HEK293 (cell line): ENCODE results near the gene RXRG.

Source experiments
- INSM2 ChIP-seq: fragments of 450-650 bp; formaldehyde crosslinking; IDR thresholded peaks from 2 replicates; pipeline ENCODE4 v1.5.1; 2016; ENCODE audit warnings: missing biosample characterization, missing genetic modification characterization
- PATZ1 ChIP-seq: fragments of 450-650 bp; formaldehyde crosslinking; IDR thresholded peaks from 2 replicates; pipeline ENCODE4 v1.5.1; 2016; ENCODE audit warnings: missing biosample characterization, missing genetic modification characterization
- PRDM4 ChIP-seq: fragments of 450-650 bp; formaldehyde crosslinking; IDR thresholded peaks from 2 replicates; pipeline ENCODE4 v1.5.1; 2017; ENCODE audit warnings: missing biosample characterization, missing genetic modification characterization
- REPIN1 ChIP-seq: fragments of 450-650 bp; formaldehyde crosslinking; IDR thresholded peaks from 2 replicates; pipeline ENCODE4 v1.5.1; 2017; ENCODE audit warnings: missing biosample characterization, missing genetic modification characterization, low read depth
- SALL2 ChIP-seq: fragments of 450-650 bp; formaldehyde crosslinking; IDR thresholded peaks from 2 replicates; pipeline ENCODE4 v1.5.0; 2017; ENCODE audit warnings: missing biosample characterization, mild to moderate bottlenecking, missing genetic modification characterization, borderline replicate concordance
- SCRT1 ChIP-seq: fragments of 450-650 bp; formaldehyde crosslinking; IDR thresholded peaks from 2 replicates; pipeline ENCODE4 v1.5.1; 2016; ENCODE audit warnings: missing biosample characterization, missing genetic modification characterization, borderline replicate concordance
- SCRT2 ChIP-seq: fragments of 450-650 bp; formaldehyde crosslinking; IDR thresholded peaks from 2 replicates; pipeline ENCODE4 v1.5.1; 2016; ENCODE audit warnings: missing biosample characterization, missing genetic modification characterization
- ZBTB11 ChIP-seq: fragments of 450-650 bp; formaldehyde crosslinking; conservative IDR thresholded peaks from 2 replicates; pipeline ENCODE4 v1.5.1; 2016; ENCODE audit warnings: low read depth, missing biosample characterization, missing genetic modification characterization
- ZFP3 ChIP-seq: fragments of 450-650 bp; formaldehyde crosslinking; IDR thresholded peaks from 2 replicates; pipeline ENCODE4 v1.5.1; 2016; ENCODE audit warnings: low read depth, missing biosample characterization, missing genetic modification characterization
- ZFP41 ChIP-seq: fragments of 450-650 bp; formaldehyde crosslinking; IDR thresholded peaks from 2 replicates; pipeline ENCODE4 v1.5.1; 2016; ENCODE audit warnings: missing biosample characterization, missing genetic modification characterization, borderline replicate concordance
- ZNF10 ChIP-seq: fragments of 450-650 bp; formaldehyde crosslinking; IDR thresholded peaks from 2 replicates; pipeline ENCODE4 v1.5.1; 2017; ENCODE audit warnings: missing biosample characterization, missing genetic modification characterization
- ZNF121 ChIP-seq: fragments of 450-650 bp; formaldehyde crosslinking; IDR thresholded peaks from 2 replicates; pipeline ENCODE4 v1.5.1; 2016; ENCODE audit warnings: missing biosample characterization, missing genetic modification characterization
- ZNF140 ChIP-seq: fragments of 450-650 bp; formaldehyde crosslinking; IDR thresholded peaks from 2 replicates; pipeline ENCODE4 v1.5.1; 2016; ENCODE audit warnings: missing biosample characterization, missing genetic modification characterization
- ZNF157 ChIP-seq: fragments of 450-650 bp; formaldehyde crosslinking; IDR thresholded peaks from 2 replicates; pipeline ENCODE4 v1.5.1; 2016; ENCODE audit warnings: missing biosample characterization, missing genetic modification characterization
- ZNF175 ChIP-seq: fragments of 450-650 bp; formaldehyde crosslinking; IDR thresholded peaks from 2 replicates; pipeline ENCODE4 v1.5.1; 2016; ENCODE audit warnings: missing biosample characterization, missing genetic modification characterization
- ZNF335 ChIP-seq: fragments of 450-650 bp; formaldehyde crosslinking; conservative IDR thresholded peaks from 2 replicates; pipeline ENCODE4 v1.5.1; 2016; ENCODE audit warnings: missing biosample characterization, missing genetic modification characterization
- ZNF394 ChIP-seq: fragments of 450-650 bp; formaldehyde crosslinking; IDR thresholded peaks from 2 replicates; pipeline ENCODE4 v1.5.1; 2016; ENCODE audit warnings: missing biosample characterization, missing genetic modification characterization, mild to moderate bottlenecking, moderate library complexity, borderline replicate concordance
- ZNF426 ChIP-seq: fragments of 450-650 bp; formaldehyde crosslinking; IDR thresholded peaks from 2 replicates; pipeline ENCODE4 v1.5.1; 2017; ENCODE audit warnings: missing biosample characterization, missing genetic modification characterization, mild to moderate bottlenecking, inconsistent platforms, moderate library complexity
- ZNF433 ChIP-seq: fragments of 450-650 bp; formaldehyde crosslinking; IDR thresholded peaks from 2 replicates; pipeline ENCODE4 v1.5.1; 2016; ENCODE audit warnings: missing biosample characterization, missing genetic modification characterization, low read depth
- ZNF449 ChIP-seq: fragments of 450-650 bp; formaldehyde crosslinking; IDR thresholded peaks from 2 replicates; pipeline ENCODE4 v1.5.1; 2017; ENCODE audit warnings: missing biosample characterization, mild to moderate bottlenecking, missing genetic modification characterization, moderate library complexity
- ZNF518A ChIP-seq: fragments of 450-650 bp; formaldehyde crosslinking; conservative IDR thresholded peaks from 2 replicates; pipeline ENCODE4 v1.5.1; 2016; ENCODE audit warnings: low read depth, missing biosample characterization, missing genetic modification characterization
- ZNF548 ChIP-seq: fragments of 450-650 bp; formaldehyde crosslinking; IDR thresholded peaks from 2 replicates; pipeline ENCODE4 v1.5.1; 2016; ENCODE audit warnings: missing biosample characterization, missing genetic modification characterization
- ZNF558 ChIP-seq: fragments of 450-650 bp; formaldehyde crosslinking; IDR thresholded peaks from 2 replicates; pipeline ENCODE4 v1.5.1; 2016; ENCODE audit warnings: missing biosample characterization, missing genetic modification characterization
- ZNF76 ChIP-seq: fragments of 450-650 bp; formaldehyde crosslinking; IDR thresholded peaks from 2 replicates; pipeline ENCODE4; 2016; ENCODE audit warnings: low read depth, missing biosample characterization, missing genetic modification characterization, borderline replicate concordance

The RXRG gene

GRCh38 chr1:165444897-165445370, at the start of gene RXRG (continued):
- TF ChIP-seq ZBTB11 (tag by site-specific recombination), result peak; percentile 91
- peak; percentile 78 for TF ChIP-seq ZNF449 (tag by site-specific recombination)
- TF ChIP-seq ZNF394 (tag by site-specific recombination), result no peak; the same call in 1 of the 2 replicates
- no peak for TF ChIP-seq ZNF548
- TF ChIP-seq ZNF10, result no peak
- no peak for TF ChIP-seq ZNF518A (tag by site-specific recombination)
- TF ChIP-seq ZNF121, result no peak
- TF ChIP-seq REPIN1, result no peak
- TF ChIP-seq ZNF558 (tag by site-specific recombination), result no peak
- no peak for TF ChIP-seq PRDM4 (tag by site-specific recombination)
- 0 out of 2 replicates have a peak, but pooled peaks have one; percentile 15 for TF ChIP-seq SCRT1 (tag by site-specific recombination)
- peak; percentile 87 for TF ChIP-seq SCRT2 (tag by site-specific recombination)
- no peak for TF ChIP-seq ZNF76
- no peak for TF ChIP-seq ZFP3 (tag by site-specific recombination)
- no peak for TF ChIP-seq ZNF426 (tag by site-specific recombination)
- TF ChIP-seq ZNF433, result no peak
- peak; percentile 83 for TF ChIP-seq ZNF335 (tag by site-specific recombination)
- no peak for TF ChIP-seq ZFP41 (tag by site-specific recombination)
- TF ChIP-seq INSM2, result no peak
- no peak for TF ChIP-seq SALL2 (tag by site-specific recombination)
- no peak for TF ChIP-seq ZNF157
- no peak for TF ChIP-seq ZNF140 (tag by site-specific recombination)
- TF ChIP-seq PATZ1, result no peak
- no peak for TF ChIP-seq ZNF175 (tag by site-specific recombination)
